ENCODE data around the gene P3H2. TPM values are rescaled to one million over a fixed set of nuclear protein-coding genes. Genes with fewer than 3 reads are reported as not detected.
"Not testable (repeated sequence)": the region's sequence is repeated elsewhere in the genome, so short reads cannot be mapped to it uniquely, and the experiment has no call there.

The P3H2 gene
- total RNA-seq, 4 donors from 2014 or later: 2.7 to 17.9 (median 12.9) TPM

DNA sequence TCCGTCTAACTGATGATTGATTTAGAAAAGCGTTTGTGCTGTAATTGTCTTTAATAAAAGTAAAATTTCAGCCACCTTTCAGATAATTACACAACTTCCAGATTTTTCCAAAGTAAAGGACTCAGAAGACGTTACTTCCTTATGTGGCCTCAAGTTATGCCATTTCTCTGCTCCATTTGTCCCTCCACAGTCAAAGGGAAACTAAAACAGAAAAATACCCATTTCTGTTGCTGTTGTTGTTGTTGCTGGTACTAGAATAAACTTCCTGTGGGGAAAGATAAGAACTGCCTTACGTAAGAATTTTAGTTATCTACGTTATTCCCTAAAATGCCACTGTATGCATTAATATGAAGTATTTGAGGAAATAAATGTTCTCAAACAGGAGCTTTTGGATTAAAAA is 153.9 kb downstream of the P3H2 start:
- peaks cover 0 to 1% (median 0%) of the 10 kb centered on the region in 4 donors for H3K4me1 ChIP-seq
- no peak overlapping the region for H3K4me3 ChIP-seq
- no peak for DNase-seq (ENCODE audit: low spot score in 2 of 2)
- H3K36me3 ChIP-seq: no peaks in the 10 kb centered on the region
- H3K27me3 ChIP-seq: no peaks in the 10 kb centered on the region
- 36 to 44% methylated on average over 5 of the region's 5 CpGs for WGBS, 2 donors
- no peaks in the 10 kb centered on the region for H3K9me3 ChIP-seq
- TF ChIP-seq EP300 (IDR thresholded peaks at IDR 0.05) (no peak), POLR2A (IDR thresholded peaks at IDR 0.05) (no peak)
- TF ChIP-seq, protein P1, sequence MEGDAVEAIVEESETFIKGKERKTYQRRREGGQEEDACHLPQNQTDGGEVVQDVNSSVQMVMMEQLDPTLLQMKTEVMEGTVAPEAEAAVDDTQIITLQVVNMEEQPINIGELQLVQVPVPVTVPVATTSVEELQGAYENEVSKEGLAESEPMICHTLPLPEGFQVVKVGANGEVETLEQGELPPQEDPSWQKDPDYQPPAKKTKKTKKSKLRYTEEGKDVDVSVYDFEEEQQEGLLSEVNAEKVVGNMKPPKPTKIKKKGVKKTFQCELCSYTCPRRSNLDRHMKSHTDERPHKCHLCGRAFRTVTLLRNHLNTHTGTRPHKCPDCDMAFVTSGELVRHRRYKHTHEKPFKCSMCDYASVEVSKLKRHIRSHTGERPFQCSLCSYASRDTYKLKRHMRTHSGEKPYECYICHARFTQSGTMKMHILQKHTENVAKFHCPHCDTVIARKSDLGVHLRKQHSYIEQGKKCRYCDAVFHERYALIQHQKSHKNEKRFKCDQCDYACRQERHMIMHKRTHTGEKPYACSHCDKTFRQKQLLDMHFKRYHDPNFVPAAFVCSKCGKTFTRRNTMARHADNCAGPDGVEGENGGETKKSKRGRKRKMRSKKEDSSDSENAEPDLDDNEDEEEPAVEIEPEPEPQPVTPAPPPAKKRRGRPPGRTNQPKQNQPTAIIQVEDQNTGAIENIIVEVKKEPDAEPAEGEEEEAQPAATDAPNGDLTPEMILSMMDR (IDR thresholded peaks at IDR 0.05): no peak
- no peak overlapping the region for H3K27ac ChIP-seq

DNA sequence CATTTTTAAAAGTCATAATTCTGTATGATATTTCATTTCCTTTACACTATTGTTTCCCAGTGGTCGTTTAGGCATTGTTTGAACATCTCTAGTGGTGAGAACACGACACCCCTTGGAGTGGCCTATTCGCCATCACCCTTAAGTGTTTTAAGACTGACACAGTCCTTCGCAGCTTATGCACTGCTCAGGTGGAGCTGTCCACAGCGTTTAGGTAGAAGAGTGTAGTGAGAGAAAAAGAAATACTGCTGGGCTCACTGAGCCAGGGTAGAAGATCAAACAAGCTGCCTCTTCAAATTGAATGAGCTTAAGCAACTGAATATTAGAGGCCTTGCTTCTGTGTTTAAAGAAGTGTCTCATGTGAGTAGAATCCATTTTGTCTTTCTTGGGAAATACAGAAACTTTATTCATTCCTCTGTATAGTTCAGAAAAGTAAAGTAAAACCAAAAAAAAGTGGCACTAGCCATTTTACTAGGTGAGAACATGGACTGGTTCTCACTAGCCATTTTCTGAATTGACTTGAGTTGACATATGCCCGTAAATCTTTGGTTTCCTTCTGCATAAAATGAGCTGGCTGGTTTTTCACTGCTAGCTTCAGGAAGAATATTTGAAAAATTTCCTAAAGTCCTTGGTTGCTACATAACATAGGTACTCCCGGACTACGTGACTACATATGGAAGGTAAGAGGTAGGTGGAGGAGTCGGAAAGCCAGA is 155.9 kb downstream of the P3H2 start:
- TF ChIP-seq, protein P1 (IDR thresholded peaks at IDR 0.05): no peak
- Histone ChIP-seq H3K4me1 (peaks cover 0 to 9% (median 0%) of the 10 kb centered on the region in 4 donors), H3K4me3 (no peak overlapping the region), H3K27ac (no peak overlapping the region), H3K9me3 (no peaks in the 10 kb centered on the region), H3K27me3 (no peaks in the 10 kb centered on the region), H3K36me3 (no peaks in the 10 kb centered on the region)
- 87 to 88% methylated on average over 9 of the region's 9 CpGs for WGBS, 2 donors
- DNase-seq (ENCODE audit: low spot score in 2 of 2): no peak

DNA sequence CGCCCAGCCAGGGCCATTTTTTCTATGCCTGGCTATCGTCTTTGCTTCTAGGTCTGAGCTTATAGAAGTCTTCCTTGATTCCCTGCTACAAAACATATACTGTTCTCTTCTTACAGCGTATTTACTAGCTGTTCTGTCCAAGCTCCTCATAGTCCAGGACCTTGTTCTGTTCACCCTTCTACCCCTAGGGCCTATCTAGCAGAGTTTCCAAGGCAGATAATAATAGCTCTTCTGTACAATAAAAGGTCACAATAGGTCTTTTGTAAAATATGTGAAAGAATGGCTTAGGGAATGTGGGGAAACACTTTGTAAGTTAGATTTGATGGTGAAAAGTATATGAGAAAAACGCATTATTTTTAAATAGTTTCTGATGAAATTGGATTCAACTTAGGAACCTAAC is 158.2 kb downstream of the P3H2 start:
- no peak for DNase-seq (ENCODE audit: low spot score in 2 of 2)
- Histone ChIP-seq H3K9me3 (no peaks in the 10 kb centered on the region), H3K36me3 (no peaks in the 10 kb centered on the region), H3K27me3 (no peaks in the 10 kb centered on the region), H3K4me1 (peaks cover 0 to 9% (median 0%) of the 10 kb centered on the region in 4 donors), H3K27ac (no peak overlapping the region), H3K4me3 (no peak overlapping the region)
- 69 to 74% methylated on average over 4 of the region's 4 CpGs for WGBS, 2 donors
- TF ChIP-seq EP300 (IDR thresholded peaks at IDR 0.05) (no peak), POLR2A (IDR thresholded peaks at IDR 0.05) (no peak)
- TF ChIP-seq, protein P1 (IDR thresholded peaks at IDR 0.05): no peak

DNA sequence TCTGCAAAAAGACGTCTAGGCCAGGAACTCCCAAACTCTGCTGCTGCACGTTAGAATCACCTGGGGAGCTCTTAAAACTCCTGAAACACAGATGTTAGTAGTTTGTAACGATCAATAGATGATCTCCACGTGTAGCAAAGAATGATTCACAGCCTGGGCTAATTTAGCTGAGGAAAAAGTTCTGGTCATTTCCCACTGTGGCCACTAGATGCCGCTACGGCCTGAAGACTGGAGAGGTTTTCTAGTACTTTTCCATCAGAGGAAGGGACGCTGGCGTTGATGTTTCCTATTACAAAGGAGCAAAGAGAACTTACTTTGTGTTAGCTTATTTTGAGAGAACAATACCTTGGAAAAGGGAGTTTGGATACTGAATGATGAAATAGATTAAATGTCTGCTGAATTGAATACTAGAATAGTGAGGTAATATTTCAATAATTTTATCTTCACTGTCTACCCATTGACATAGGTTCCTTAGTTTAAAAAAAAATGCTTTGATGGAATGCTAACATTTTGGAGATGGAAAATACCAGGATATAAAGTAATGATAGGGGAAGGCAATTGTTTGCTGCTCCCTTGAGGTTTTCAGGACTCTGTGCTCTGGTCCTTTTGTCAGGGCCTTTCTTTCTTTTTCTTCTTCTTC is 159.1 kb downstream of the P3H2 start:
- peak; percentile 73 to 88 for DNase-seq (ENCODE audit: low spot score in 2 of 2)
- H3K4me3 ChIP-seq: no peak overlapping the region

DNA sequence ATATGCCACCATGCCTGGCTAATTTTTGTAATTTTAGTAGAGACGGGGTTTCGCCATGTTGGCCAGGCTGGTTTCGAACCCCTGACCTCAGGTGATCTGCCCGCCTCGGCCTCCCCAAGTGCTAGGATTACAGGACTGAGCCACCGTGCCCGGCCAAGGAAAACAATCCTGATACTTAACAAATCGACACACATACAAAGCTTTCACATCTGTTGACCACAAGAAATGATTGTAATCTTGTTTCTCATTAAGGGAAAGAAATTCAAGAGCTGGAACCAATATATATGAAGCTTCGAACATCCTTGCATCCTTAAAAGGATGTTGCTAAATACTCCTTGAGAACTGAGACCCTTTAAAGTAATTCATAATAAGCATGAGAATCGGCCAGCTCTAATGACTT is 159.6 kb downstream of the P3H2 start:
- WGBS, 2 donors: 56 to 57% methylated on average over 10 of the region's 10 CpGs
- not testable (repeated sequence) for H3K36me3 ChIP-seq; DNase-seq (ENCODE audit: low spot score in 2 of 2); H3K4me1 ChIP-seq; H3K9me3 ChIP-seq; H3K4me3 ChIP-seq; H3K27me3 ChIP-seq; H3K27ac ChIP-seq

More for the DNA sequence above, 159.1 kb downstream of the P3H2 start:
- Histone ChIP-seq H3K36me3 (no peaks in the 10 kb centered on the region), H3K9me3 (no peaks in the 10 kb centered on the region), H3K4me1 (peaks cover 0 to 9% (median 0%) of the 10 kb centered on the region in 4 donors), H3K27me3 (no peaks in the 10 kb centered on the region), H3K27ac (no peak overlapping the region)
- TF ChIP-seq POLR2A (IDR thresholded peaks at IDR 0.05): no peak
- TF ChIP-seq, protein P1 (IDR thresholded peaks at IDR 0.05): peak; percentile 84 to 91 (median 86)
- 2 to 3% methylated on average over 8 of the region's 8 CpGs for WGBS, 2 donors
